Measurements from ENCODE around the gene LIMD2. TPM values are rescaled to one million over a fixed set of nuclear protein-coding genes. Genes with fewer than 3 reads are reported as not detected.

The LIMD2 gene
- total RNA-seq, 1 experiment from 2014 or later: 119 TPM

DNA sequence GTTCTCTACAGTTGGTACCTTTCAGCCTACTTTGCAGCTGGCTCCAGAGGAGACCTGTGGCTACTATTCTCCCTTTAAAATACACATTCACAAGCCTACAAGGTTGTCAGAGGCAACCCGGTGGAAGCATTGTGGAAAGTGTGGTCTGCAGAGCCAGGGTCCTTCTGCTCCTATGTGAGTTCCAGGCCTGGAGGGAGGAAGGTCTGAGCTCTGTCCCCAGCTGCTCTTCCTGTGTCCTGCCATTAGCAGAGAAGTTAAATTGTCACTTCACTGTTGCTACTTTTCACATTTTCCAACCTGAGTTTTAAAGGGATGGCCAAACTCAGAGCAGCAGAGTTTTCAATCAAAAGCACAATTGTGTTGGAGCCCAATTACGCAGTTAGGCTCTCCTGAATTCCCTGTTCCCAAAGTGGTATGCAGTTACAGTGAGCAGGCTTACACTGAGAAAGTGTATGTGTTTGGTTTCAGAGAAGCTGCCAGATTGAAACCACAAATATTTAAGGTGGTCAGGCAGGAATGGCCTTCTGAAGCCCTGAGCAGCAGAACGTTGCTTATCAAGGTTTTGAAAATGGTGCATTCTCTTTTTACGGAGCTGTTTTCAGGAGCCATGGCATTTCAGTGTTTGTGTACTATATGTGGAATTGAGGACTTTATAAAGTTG lies 52.7 kb downstream of the LIMD2 start:
- no peaks in the 10 kb centered on the region for H3K4me1 ChIP-seq (ENCODE audit: insufficient read depth, low read length, poor library complexity, severe bottlenecking)
- H3K27me3 ChIP-seq (replicated peaks; ENCODE audit: insufficient read depth, low read depth, low read length, poor library complexity): no peaks in the 10 kb centered on the region
- ChIA-PET POLR2A (ENCODE audit: low non-redundant PET) (interaction anchor here (0.5 kb wide), 1 partner anchor 48 kb away, joined by 6 read pairs; no protein-coding TSS in a partner anchor), CTCF (no interaction called here)
- H3K4me3 ChIP-seq (ENCODE audit: low read depth, low read length, poor library complexity, severe bottlenecking): no peak overlapping the region
- TF ChIP-seq, protein P1, sequence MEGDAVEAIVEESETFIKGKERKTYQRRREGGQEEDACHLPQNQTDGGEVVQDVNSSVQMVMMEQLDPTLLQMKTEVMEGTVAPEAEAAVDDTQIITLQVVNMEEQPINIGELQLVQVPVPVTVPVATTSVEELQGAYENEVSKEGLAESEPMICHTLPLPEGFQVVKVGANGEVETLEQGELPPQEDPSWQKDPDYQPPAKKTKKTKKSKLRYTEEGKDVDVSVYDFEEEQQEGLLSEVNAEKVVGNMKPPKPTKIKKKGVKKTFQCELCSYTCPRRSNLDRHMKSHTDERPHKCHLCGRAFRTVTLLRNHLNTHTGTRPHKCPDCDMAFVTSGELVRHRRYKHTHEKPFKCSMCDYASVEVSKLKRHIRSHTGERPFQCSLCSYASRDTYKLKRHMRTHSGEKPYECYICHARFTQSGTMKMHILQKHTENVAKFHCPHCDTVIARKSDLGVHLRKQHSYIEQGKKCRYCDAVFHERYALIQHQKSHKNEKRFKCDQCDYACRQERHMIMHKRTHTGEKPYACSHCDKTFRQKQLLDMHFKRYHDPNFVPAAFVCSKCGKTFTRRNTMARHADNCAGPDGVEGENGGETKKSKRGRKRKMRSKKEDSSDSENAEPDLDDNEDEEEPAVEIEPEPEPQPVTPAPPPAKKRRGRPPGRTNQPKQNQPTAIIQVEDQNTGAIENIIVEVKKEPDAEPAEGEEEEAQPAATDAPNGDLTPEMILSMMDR (conservative IDR thresholded peaks at IDR 0.05; ENCODE audit: low read depth, low read length): no peak
- no peak for TF ChIP-seq EZH2 (IDR thresholded peaks at IDR 0.05; ENCODE audit: borderline replicate concordance, low read depth, low read length, poor library complexity, severe bottlenecking)
- DNase-seq (ENCODE audit: low spot score): no peak
- H3K27ac ChIP-seq (ENCODE audit: low read depth, low read length, poor library complexity, severe bottlenecking): no peak overlapping the region
- H3K9me3 ChIP-seq (ENCODE audit: low read depth, low read length, poor library complexity, severe bottlenecking): no peaks in the 10 kb centered on the region
- no TSS peak for BruUV-seq (replicated peaks)
- intact Hi-C loops (cut with micrococcal nuclease; ENCODE audit: unreplicated experiment): no loop called here
- no peaks in the 10 kb centered on the region for H3K36me3 ChIP-seq (ENCODE audit: insufficient read depth, low read length, poor library complexity, severe bottlenecking)

DNA sequence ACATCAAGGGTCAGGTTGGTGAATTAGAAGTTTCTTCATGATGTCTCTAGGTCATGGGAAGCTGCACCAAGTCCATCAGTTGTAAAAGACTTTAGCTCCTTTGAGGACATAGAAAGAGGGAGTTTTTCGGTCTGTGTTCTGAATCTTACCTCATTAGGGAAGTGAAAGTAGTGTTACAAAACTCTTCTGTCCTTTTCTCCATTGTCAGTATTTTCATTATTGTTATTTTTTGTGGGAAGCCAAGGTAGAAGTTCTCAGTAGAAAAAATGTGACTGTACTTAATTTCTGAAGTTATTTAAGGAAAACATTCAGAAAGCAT lies 53.5 kb downstream of the LIMD2 start:
- intact Hi-C loops (cut with micrococcal nuclease; ENCODE audit: unreplicated experiment): no loop called here
- no peaks in the 10 kb centered on the region for H3K36me3 ChIP-seq (ENCODE audit: insufficient read depth, low read length, poor library complexity, severe bottlenecking)
- H3K27me3 ChIP-seq (replicated peaks; ENCODE audit: insufficient read depth, low read depth, low read length, poor library complexity): no peaks in the 10 kb centered on the region
- no peak for DNase-seq (ENCODE audit: low spot score)
- no peaks in the 10 kb centered on the region for H3K9me3 ChIP-seq (ENCODE audit: low read depth, low read length, poor library complexity, severe bottlenecking)
- POLR2A ChIA-PET (ENCODE audit: low non-redundant PET): no interaction called here
- no peaks in the 10 kb centered on the region for H3K4me1 ChIP-seq (ENCODE audit: insufficient read depth, low read length, poor library complexity, severe bottlenecking)
- TF ChIP-seq, protein P1 (conservative IDR thresholded peaks at IDR 0.05; ENCODE audit: low read depth, low read length): no peak
- TF ChIP-seq EZH2 (IDR thresholded peaks at IDR 0.05; ENCODE audit: borderline replicate concordance, low read depth, low read length, poor library complexity, severe bottlenecking): no peak
- no peak overlapping the region for H3K27ac ChIP-seq (ENCODE audit: low read depth, low read length, poor library complexity, severe bottlenecking)
- CTCF ChIA-PET: no interaction called here
- no TSS peak for BruUV-seq (replicated peaks)
- no peak overlapping the region for H3K4me3 ChIP-seq (ENCODE audit: low read depth, low read length, poor library complexity, severe bottlenecking)

Other genes with a start within 250 kb of the LIMD2 start
- 2.1 and 2.6 TPM in 2 replicates for gene ACE, start 223.1 kb downstream of the LIMD2 start, total RNA-seq (2021)
- gene KCNH6, start 176.8 kb downstream of the LIMD2 start, total RNA-seq (2021): not detected in 2 replicates
- gene DCAF7, start 149.6 kb downstream of the LIMD2 start, total RNA-seq (2021): 116 and 138 TPM in 2 replicates
- gene TACO1, start 99.2 kb downstream of the LIMD2 start, total RNA-seq (2021): 38.7 and 39.0 TPM in 2 replicates
- 25.9 and 27.8 TPM in 2 replicates for gene MAP3K3, start 77.7 kb downstream of the LIMD2 start, total RNA-seq (2021)
- 56.3 and 62.8 TPM in 2 replicates for gene STRADA, start 41.7 kb upstream of the LIMD2 start, total RNA-seq (2021)
- 91.9 and 104 TPM in 2 replicates for gene CCDC47, start 73.5 kb upstream of the LIMD2 start, total RNA-seq (2021)
- 148 and 149 TPM in 2 replicates for gene DDX42, start 74.0 kb upstream of the LIMD2 start, total RNA-seq (2021)
- gene PSMC5, start 127.3 kb upstream of the LIMD2 start, total RNA-seq (2021): 302 and 305 TPM in 2 replicates
- gene FTSJ3, start 127.5 kb upstream of the LIMD2 start, total RNA-seq (2021): 81.0 and 90.4 TPM in 2 replicates
- gene SMARCD2, start 142.6 kb upstream of the LIMD2 start, total RNA-seq (2021): 71.9 and 89.4 TPM in 2 replicates
- not detected in 2 replicates for gene CSH2, start 173.6 kb upstream of the LIMD2 start, total RNA-seq (2021)
- not detected in 2 replicates for gene GH2, start 181.8 kb upstream of the LIMD2 start, total RNA-seq (2021)
- not detected in 2 replicates for gene CSH1, start 196.4 kb upstream of the LIMD2 start, total RNA-seq (2021)
- gene CSHL1, start 211.1 kb upstream of the LIMD2 start, total RNA-seq (2021): not detected in 2 replicates
- gene GH1, start 218.7 kb upstream of the LIMD2 start, total RNA-seq (2021): not detected in 2 replicates
- gene CD79B, start 232.2 kb upstream of the LIMD2 start, total RNA-seq (2021): 0.39 and 0.72 TPM in 2 replicates

Measured in A673 (cell line).